Measurements from ENCODE around the gene ESRRB.

DNA sequence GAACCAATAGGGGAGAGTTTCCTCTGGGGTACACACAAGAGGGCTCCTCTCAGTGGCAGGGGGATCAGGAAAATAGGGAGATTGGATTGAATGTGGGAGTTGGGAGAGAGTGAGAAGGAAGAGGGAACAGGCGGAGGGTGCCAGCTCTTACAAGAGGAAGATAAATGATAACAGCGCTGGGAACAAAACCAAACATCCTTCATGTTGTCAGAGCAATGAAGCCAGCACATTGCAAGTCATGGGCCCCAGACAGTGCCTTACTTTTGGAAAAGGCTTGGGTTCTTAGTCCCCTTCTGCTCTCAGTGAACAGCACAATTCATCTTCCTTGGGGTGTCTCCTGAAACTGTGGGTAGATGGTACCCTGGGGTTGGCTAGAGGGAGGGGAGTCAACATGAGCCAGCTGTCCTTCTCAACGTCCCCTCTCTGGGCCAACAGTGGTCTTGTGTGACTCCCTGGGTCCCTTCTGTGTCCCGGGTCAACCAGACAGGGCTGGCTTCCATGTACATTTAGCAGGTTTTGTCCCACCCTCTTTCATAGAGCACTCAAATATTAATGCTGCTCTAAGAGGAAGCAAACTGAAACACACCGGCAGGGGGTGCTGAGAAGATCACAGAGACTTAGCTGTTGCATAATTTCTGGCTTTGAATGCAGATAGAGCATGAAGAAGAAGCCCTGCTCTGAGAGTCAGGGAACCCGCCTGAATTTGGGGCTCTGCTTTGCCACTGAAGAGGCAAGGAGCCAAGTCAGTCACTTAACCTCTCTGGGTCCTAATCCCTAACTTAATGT lies 138.5 kb downstream of the ESRRB start:
- TF ChIP-seq POLR2AphosphoS5 (IDR thresholded peaks at IDR 0.05; ENCODE audit: low read depth, low read length), result no peak
- TF ChIP-seq, protein P1, sequence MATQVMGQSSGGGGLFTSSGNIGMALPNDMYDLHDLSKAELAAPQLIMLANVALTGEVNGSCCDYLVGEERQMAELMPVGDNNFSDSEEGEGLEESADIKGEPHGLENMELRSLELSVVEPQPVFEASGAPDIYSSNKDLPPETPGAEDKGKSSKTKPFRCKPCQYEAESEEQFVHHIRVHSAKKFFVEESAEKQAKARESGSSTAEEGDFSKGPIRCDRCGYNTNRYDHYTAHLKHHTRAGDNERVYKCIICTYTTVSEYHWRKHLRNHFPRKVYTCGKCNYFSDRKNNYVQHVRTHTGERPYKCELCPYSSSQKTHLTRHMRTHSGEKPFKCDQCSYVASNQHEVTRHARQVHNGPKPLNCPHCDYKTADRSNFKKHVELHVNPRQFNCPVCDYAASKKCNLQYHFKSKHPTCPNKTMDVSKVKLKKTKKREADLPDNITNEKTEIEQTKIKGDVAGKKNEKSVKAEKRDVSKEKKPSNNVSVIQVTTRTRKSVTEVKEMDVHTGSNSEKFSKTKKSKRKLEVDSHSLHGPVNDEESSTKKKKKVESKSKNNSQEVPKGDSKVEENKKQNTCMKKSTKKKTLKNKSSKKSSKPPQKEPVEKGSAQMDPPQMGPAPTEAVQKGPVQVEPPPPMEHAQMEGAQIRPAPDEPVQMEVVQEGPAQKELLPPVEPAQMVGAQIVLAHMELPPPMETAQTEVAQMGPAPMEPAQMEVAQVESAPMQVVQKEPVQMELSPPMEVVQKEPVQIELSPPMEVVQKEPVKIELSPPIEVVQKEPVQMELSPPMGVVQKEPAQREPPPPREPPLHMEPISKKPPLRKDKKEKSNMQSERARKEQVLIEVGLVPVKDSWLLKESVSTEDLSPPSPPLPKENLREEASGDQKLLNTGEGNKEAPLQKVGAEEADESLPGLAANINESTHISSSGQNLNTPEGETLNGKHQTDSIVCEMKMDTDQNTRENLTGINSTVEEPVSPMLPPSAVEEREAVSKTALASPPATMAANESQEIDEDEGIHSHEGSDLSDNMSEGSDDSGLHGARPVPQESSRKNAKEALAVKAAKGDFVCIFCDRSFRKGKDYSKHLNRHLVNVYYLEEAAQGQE (IDR thresholded peaks at IDR 0.05; ENCODE audit: insufficient read depth in 1 of 2, low read depth in 2 of 2, low read length in 2 of 2), result no peak

Data from PFSK-1 (cell line).